Stimulated activated naive B cell treated with anti-CD40 and anti-IgM and Interleukin-4, amounts not matched to agents 10 μg/mL and 1 μg/mL and 100 μg/mL, for 72 hours (primary cell): Measurements from ENCODE around the gene CEP95.

Experiments used
- ATAC-seq, 2 donors: fragments of 150-1000 bp; cut with Tn5 transposase; replicated peaks; 2 replicates each; pipeline ENCODE4 v1.10.0; 2021; ENCODE audit warnings: moderate library complexity in 1 of 2
- DNase-seq: peaks from one replicate; pipeline ENCODE4 v3.0.0; 2021
- H3K27ac Mint-ChIP-seq: one replicate; pipeline ENCODE4 v1.8.0; 2022; ENCODE audit warnings: mild to moderate bottlenecking, mixed read lengths
- H3K27me3 Mint-ChIP-seq, 2 donors: one replicate each; pipeline ENCODE4 v1.8.0; 2022; ENCODE audit warnings: mixed read lengths in 2 of 2
- H3K36me3 Mint-ChIP-seq, 2 donors: one replicate each; pipeline ENCODE4 v1.8.0; 2022; ENCODE audit warnings: mixed read lengths in 2 of 2, mild to moderate bottlenecking in 1 of 2
- H3K4me1 Mint-ChIP-seq, 2 donors: one replicate each; pipeline ENCODE4 v1.8.0; 2022; ENCODE audit warnings: mixed read lengths in 2 of 2, mild to moderate bottlenecking in 1 of 2
- H3K4me3 Mint-ChIP-seq, 2 donors: one replicate each; pipeline ENCODE4 v1.8.0; 2022; ENCODE audit warnings: mild to moderate bottlenecking in 2 of 2, mixed read lengths in 2 of 2, moderate library complexity in 1 of 2
- H3K9me3 Mint-ChIP-seq, 2 donors: one replicate each; pipeline ENCODE4 v1.8.0; 2022; ENCODE audit warnings: mixed read lengths in 2 of 2, mild to moderate bottlenecking in 1 of 2

The CEP95 gene

DNA sequence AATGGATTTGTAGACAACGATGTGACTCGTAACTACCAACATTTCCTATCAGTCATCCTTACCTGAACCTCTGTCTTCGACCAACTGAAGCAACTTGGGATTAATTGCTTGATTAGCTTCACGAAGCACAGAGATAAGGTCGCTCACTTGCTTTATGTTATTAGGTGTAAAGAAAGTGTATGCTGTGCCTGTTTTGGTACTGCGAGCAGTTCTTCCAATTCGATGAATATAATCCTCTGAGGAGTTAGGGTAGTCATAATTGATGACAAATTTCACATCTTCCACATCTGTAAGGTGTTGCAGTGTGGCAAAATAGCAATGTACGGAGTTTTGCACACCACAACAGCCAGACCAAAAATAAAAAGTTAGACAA, 6.3 kb upstream of the CEP95 start:
- no peaks in the 10 kb centered on the region for H3K27me3 Mint-ChIP-seq
- H3K36me3 Mint-ChIP-seq: peaks cover 64 to 74% of the 10 kb centered on the region in 2 donors
- H3K27ac Mint-ChIP-seq: peak overlapping the region; percentile 86
- DNase-seq (no peak), ATAC-seq (no peak)
- H3K4me3 Mint-ChIP-seq: peak overlapping the region in 1 of 2 donors; percentile 44
- H3K9me3 Mint-ChIP-seq: no peaks in the 10 kb centered on the region
- H3K4me1 Mint-ChIP-seq: peaks cover 59 to 79% of the 10 kb centered on the region in 2 donors

DNA sequence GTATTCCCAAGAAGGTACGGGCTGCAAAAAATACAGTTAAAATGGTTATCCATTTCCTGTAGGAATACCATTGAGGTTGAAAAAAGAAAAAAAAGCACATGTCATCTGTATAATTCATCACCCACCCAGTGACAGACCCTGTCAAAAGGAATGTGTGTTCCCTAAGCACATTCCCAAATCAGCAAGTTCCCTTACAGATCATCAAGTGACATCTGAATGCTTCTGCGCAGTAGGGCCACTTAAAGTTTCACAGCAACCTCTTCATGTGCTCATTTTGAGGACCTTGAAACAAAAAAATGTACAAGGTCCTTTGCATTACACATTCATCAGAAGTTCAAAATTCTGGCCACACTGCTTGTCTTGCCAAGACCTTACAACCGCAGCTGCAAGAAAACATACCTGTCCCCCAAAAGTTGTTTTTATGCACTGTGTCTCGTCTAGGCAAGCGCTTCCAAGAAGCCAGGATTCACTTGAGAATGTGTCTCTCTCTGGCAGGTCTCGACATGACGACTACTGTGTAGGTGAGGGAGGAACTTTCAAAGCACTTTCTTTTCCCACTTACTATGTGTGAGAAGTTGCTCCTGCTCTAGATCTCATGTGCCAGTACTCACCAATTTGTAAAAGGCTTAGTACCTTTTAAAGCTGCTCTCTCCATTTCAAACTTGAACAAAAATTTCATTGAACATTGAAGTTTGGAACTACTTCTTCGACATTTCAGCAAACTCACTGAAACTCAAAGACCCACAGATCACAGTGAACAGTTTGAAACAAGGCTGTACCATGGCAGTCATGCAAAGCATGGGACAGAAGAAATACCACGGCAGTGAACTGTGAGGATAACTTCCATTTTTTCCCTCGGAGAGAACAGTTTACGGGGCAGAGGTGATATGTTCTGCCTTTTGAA, 5.7 kb upstream of the CEP95 start:
- Mint-ChIP-seq H3K27ac (peak overlapping the region; percentile 86), H3K4me3 (peak overlapping the region in 1 of 2 donors; percentile 59), H3K36me3 (peaks cover 70 to 80% of the 10 kb centered on the region in 2 donors), H3K4me1 (peaks cover 60 to 82% of the 10 kb centered on the region in 2 donors), H3K27me3 (no peaks in the 10 kb centered on the region), H3K9me3 (no peaks in the 10 kb centered on the region)
- ATAC-seq (no peak), DNase-seq (no peak)

DNA sequence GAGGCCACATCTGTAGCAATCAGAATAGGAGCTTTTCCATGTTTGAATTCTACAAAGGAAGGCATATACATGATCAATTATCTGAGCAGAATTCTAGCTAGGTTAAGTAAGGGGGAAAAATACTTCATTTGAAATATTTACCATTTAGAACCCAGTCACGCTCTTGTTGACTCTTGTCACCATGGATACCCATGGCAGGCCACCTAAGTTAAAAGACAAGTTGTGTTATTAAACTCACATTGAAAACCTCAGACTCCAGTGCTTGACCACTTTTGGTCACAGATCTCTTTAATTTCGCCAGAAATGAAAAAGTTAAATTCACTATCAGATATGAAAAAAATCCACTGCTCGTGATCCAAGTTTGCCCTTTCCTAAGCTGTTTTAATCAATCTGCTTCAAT, 4.8 kb upstream of the CEP95 start:
- Mint-ChIP-seq H3K27ac (peak overlapping the region; percentile 86), H3K27me3 (no peaks in the 10 kb centered on the region), H3K36me3 (peaks cover 62 to 79% of the 10 kb centered on the region in 2 donors), H3K4me3 (no peak overlapping the region), H3K9me3 (no peaks in the 10 kb centered on the region), H3K4me1 (peaks cover 60 to 76% of the 10 kb centered on the region in 2 donors)
- ATAC-seq (no peak), DNase-seq (no peak)

DNA sequence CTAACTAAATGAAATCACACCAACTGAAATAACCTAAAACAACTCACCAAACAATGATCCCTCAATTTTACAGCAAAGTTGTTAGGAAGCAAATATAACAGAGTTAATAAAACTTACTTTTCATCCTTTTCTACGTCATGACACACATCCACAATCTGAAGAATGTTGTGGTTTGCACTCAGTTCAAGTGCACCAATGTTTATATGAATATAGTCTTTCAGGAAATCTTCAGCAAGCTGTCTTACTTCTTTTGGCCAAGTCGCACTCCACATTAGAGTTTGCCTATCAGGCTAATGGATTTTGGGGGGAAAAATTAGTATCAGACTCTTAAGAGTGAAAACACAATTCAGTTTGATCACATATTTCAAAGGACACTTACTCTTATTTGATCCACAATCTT, 4.0 kb upstream of the CEP95 start:
- peak overlapping the region; percentile 86 for H3K27ac Mint-ChIP-seq
- ATAC-seq: no peak
- H3K9me3 Mint-ChIP-seq: no peaks in the 10 kb centered on the region
- DNase-seq: no peak
- H3K36me3 Mint-ChIP-seq: peaks cover 62 to 83% of the 10 kb centered on the region in 2 donors
- H3K27me3 Mint-ChIP-seq: no peaks in the 10 kb centered on the region
- no peak overlapping the region for H3K4me3 Mint-ChIP-seq
- peaks cover 60 to 73% of the 10 kb centered on the region in 2 donors for H3K4me1 Mint-ChIP-seq

DNA sequence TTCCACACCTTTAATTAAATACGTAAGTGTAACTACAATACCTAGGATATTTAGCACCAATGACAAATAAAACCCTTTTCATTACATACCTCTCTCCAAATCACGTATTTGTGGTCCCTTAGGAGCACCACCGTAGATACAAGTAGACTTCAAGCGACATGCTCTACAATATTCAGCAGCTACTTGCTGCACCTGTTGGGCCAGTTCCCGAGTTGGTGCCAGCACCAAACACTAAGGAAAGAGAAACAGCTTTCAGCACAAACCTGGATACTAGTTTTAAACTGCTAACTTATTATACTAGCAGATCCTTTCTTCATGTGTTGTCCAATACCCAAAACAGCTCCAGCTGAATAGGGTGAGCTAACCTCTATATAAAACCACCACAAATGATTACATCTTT, 3.4 kb upstream of the CEP95 start:
- DNase-seq (no peak), ATAC-seq (no peak)
- peaks cover 61 to 80% of the 10 kb centered on the region in 2 donors for H3K36me3 Mint-ChIP-seq
- H3K27ac Mint-ChIP-seq: peak overlapping the region; percentile 86
- no peaks in the 10 kb centered on the region for H3K9me3 Mint-ChIP-seq
- peaks cover 59 to 68% of the 10 kb centered on the region in 2 donors for H3K4me1 Mint-ChIP-seq
- no peaks in the 10 kb centered on the region for H3K27me3 Mint-ChIP-seq
- peak overlapping the region in 1 of 2 donors; percentile 36 for H3K4me3 Mint-ChIP-seq

DNA sequence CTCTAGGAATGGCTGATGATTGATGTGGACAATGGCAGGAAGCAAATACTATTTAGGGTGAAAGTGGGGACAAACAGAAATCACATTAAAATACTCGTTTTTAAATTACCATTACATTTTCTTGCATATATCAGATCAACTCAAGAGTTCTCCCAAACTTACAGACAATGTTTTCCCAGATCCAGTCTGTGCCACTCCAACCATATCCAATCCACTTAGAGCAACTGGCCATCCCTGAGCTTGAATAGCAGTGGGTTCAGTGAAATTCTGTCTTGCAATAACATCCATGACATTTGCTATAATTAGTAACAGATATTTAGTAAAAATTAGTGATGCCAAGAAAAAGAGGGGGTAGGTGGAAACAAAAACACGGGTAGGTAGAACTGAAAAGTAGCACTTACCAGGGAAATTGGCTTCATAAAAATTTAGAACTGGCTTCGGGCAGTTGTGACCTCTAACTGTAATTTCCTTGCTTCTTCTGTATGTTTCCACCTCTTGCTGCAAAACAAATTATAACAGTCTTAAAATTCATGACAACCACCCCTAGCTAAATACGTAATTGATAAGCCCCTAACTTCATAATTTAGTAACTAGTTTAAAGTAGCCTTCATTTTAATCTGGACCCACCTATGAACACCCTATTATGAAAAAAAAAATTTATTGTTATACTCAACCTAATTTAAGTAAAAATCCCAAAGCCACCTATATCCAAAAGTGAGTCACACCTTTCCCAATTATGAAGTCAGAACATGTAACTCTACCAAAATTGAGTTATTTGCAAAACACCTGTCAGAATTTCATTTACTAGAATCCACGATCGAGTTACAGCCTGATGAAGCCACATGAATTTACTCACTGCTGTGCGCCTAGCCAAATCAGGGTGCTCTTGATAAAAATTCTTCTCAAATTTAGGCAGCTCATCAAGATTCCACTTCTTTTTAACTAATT, 2.7 kb upstream of the CEP95 start:
- DNase-seq: no peak
- H3K4me1 Mint-ChIP-seq: peaks cover 54 to 60% of the 10 kb centered on the region in 2 donors

GRCh38 chr17:64504769-64505339, 1.9 kb upstream of the CEP95 start:
- Mint-ChIP-seq H3K9me3 (no peaks in the 10 kb centered on the region), H3K4me1 (peaks cover 51 to 52% of the 10 kb centered on the region in 2 donors), H3K4me3 (peak overlapping the region; percentile 97 to 98), H3K36me3 (peaks cover 55 to 67% of the 10 kb centered on the region in 2 donors), H3K27ac (peak overlapping the region; percentile 100), H3K27me3 (no peaks in the 10 kb centered on the region)
- ATAC-seq (no peak), DNase-seq (no peak)

More for the DNA sequence above, 2.7 kb upstream of the CEP95 start:
- Mint-ChIP-seq H3K4me3 (peak overlapping the region; percentile 97 to 98), H3K36me3 (peaks cover 58 to 74% of the 10 kb centered on the region in 2 donors), H3K27ac (peak overlapping the region; percentile 100), H3K27me3 (no peaks in the 10 kb centered on the region), H3K9me3 (no peaks in the 10 kb centered on the region)
- no peak for ATAC-seq

DNA sequence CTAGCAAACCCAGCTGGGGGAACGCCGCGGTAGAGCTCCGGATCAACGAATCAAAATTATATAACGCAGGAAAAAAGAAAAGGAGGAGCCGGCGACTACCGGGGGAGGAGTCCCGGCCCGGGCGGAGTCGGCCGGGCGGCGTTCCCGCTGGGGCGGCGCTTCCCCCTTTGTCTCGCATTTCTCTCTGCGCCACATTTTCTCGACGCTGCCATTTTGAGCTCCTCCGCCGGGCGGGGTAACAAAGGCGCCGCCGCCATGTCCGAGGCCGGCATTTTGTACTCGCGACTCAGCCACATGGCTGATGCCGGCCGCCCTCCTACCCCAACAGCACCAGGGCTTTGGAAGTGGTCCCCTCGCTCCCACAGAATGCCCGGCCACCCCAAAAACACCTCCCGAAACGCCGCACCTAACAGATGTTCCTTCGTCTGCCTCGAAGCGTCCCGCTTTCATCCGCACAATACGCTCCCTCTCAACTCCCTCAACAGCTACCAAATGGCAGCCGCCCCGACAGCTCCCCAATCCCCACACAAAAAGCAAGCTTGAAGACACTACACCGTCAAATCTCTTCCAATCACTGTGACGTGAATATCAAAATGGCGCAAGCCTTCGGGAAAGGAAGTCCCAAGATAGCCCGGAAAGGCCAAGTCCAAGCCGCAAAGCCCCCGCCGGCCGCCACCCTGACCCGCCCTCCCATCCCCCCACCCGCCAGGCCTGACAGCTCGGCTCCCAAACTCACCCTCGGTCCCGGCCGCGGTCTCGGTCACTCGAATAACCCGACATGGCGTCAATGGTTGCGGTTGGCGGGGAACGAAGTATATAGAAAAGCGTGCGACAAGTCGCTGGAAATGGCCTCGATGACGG, 1.2 kb upstream of the CEP95 start:
- Mint-ChIP-seq H3K36me3 (peaks cover 51 to 65% of the 10 kb centered on the region in 2 donors), H3K9me3 (no peaks in the 10 kb centered on the region), H3K27me3 (no peaks in the 10 kb centered on the region), H3K4me1 (peaks cover 45 to 47% of the 10 kb centered on the region in 2 donors), H3K4me3 (peak overlapping the region; percentile 97 to 98), H3K27ac (peak overlapping the region; percentile 100)
- DNase-seq: peak; percentile 76
- ATAC-seq: peak; percentile 28 to 36

DNA sequence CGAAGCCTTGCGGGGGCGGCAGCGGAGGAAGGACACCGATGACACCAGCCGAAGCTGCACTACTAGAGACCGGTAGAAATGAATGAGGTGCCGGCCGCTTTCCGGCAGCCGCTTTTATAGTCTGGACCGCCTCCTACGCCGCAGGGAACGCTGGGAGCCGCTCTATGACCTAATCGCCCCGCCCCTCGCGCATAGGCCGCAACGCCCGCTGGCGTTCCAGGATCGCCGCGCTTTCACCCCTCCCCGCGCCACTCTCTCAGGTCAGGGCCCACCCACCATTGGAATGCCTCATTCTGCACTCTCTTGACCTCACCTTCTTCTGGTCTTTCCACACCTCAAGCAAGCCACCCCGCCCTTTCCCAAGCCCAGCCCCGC, 589 bp upstream of the CEP95 start, which contains the start of gene DDX5:
TSS of gene DDX5 (minus strand) at position 89 of the 375 bp plus-strand sequence. CDS start 170 bp downstream, outside the sequence.
- peaks cover 39 to 44% of the 10 kb centered on the region in 2 donors for H3K4me1 Mint-ChIP-seq
- DNase-seq (peak; percentile 97), ATAC-seq (peak; percentile 68 to 76)

GRCh38 chr17:64507413-64507782, 621 bp downstream of the CEP95 start:
- H3K9me3 Mint-ChIP-seq: no peaks in the 10 kb centered on the region
- peak overlapping the region; percentile 100 for H3K27ac Mint-ChIP-seq
- H3K36me3 Mint-ChIP-seq: peaks cover 45 to 53% of the 10 kb centered on the region in 2 donors
- no peaks in the 10 kb centered on the region for H3K27me3 Mint-ChIP-seq
- H3K4me1 Mint-ChIP-seq: peaks cover 27 to 32% of the 10 kb centered on the region in 2 donors
- H3K4me3 Mint-ChIP-seq: peak overlapping the region; percentile 97 to 98
- ATAC-seq: peak; percentile 33 to 42
- DNase-seq: peak; percentile 20

More for the DNA sequence above, 589 bp upstream of the CEP95 start, which contains the start of gene DDX5:
- H3K27ac Mint-ChIP-seq: peak within 1 kb of the TSS; percentile 100
- H3K36me3 Mint-ChIP-seq: peaks cover 49 to 63% of the 10 kb centered on the region in 2 donors
- no peaks in the 10 kb centered on the region for H3K9me3 Mint-ChIP-seq
- H3K27me3 Mint-ChIP-seq: no peaks in the 10 kb centered on the region
- H3K4me3 Mint-ChIP-seq: peak within 1 kb of the TSS; percentile 97 to 98

GRCh38 chr17:64508683-64509082, 1.9 kb downstream of the CEP95 start:
- Mint-ChIP-seq H3K27me3 (no peaks in the 10 kb centered on the region), H3K36me3 (peaks cover 36 to 49% of the 10 kb centered on the region in 2 donors), H3K27ac (no peak overlapping the region), H3K9me3 (no peaks in the 10 kb centered on the region), H3K4me3 (peak overlapping the region in 1 of 2 donors; percentile 43), H3K4me1 (peaks cover 20 to 30% of the 10 kb centered on the region in 2 donors)
- DNase-seq (no peak), ATAC-seq (no peak)

- no peak overlapping the region for H3K4me3 Mint-ChIP-seq
- no peak for ATAC-seq
- no peak overlapping the region for H3K27ac Mint-ChIP-seq
- H3K4me1 Mint-ChIP-seq: peaks cover 19 to 25% of the 10 kb centered on the region in 2 donors
- H3K36me3 Mint-ChIP-seq: peaks cover 33 to 44% of the 10 kb centered on the region in 2 donors
- H3K9me3 Mint-ChIP-seq: no peaks in the 10 kb centered on the region
- no peak for DNase-seq
- H3K27me3 Mint-ChIP-seq: no peaks in the 10 kb centered on the region
Measured at GRCh38 chr17:64509179-64509578, 2.4 kb downstream of the CEP95 start.

DNA sequence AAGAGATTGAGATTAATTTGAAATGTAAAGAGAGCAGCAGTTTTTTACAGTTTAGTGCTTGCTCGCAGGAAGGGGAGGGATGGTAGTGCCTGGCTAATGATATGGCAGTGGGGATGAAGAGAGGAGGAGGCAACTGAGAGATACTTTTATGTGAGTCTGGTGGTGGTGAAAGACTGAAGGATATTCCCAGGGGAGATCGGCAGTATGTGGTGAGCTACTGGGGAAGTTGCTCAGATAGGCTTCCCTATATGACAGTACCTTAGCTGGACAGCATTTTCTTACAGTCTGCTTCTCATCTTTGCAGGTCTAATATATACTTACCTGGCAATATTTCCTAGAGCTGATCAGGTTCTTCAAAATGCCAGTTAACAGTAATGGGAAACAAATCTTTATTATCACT, 8.6 kb downstream of the CEP95 start:
- peak overlapping the region; percentile 88 for H3K27ac Mint-ChIP-seq
- no peak for DNase-seq
- H3K36me3 Mint-ChIP-seq: peaks cover 16 to 42% of the 10 kb centered on the region in 2 donors
- H3K4me1 Mint-ChIP-seq: peaks cover 7 to 17% of the 10 kb centered on the region in 2 donors
- ATAC-seq: peak; percentile 72 to 90
- H3K4me3 Mint-ChIP-seq: no peak overlapping the region
- no peaks in the 10 kb centered on the region for H3K9me3 Mint-ChIP-seq
- no peaks in the 10 kb centered on the region for H3K27me3 Mint-ChIP-seq
